CD4-positive, alpha-beta T cell treated with Interleukin-2 at 100 ng/mL for 4 hours (primary cell): ENCODE data around the gene SMS.
"Not testable (repeated sequence)": the region's sequence is repeated elsewhere in the genome, so short reads cannot be mapped to it uniquely, and the experiment has no call there.

Experiments
- DNase-seq: peaks from one replicate; pipeline ENCODE4 v3.0.0-alpha.2; 2020; ENCODE audit warnings: low spot score

Gene SMS

DNA sequence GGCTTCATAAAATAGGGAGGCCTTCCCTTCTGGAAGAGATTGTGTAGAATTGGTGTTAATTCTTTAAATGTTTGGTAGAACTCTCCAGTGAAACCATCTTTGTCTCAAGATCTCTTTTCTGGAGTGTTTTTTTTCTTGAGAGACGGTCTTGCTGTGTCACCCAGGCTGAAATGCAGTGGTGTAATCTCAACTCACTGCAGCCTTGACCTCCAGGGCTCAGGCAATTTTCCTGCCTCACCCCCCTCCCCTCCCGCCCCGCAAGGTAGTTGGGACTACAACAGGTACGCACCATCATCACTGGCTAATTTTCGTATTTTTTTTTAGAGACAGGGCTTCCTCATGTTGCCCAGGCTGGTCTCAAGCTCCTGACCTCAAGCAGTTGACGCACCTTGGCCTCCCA lies 12.1 kb downstream of the SMS start:
- DNase-seq = no peak

DNA sequence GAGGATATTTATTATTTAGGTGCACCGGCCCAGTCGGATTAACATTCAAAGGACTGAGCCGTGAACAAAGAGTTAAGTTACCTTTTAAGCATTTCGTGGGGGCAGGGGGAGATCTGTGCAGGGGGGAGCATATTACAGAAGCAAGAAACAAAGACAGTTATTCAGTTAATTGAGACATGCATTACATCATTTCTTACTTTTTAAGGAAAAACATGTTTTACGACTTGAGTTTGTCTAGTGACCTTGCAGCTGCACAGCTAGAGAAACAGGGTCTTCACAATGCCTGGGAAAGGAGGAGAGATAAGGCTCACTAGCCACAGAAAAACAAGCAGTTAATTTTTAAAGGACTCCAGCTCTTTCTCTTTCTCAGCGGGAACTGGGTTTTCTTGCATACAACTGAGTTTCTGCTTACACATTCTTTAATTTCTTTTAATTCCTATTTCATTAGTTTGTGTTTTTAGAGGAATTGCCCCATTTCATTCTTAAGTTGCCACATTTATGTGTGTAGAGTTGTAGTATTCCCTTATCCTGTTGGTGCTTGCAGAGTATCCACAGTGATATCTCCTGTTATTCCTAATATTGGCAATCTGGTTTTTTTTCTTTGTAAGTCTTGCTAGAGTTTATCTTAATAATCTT lies 12.8 kb downstream of the SMS start:
- DNase-seq = not testable (repeated sequence)

DNA sequence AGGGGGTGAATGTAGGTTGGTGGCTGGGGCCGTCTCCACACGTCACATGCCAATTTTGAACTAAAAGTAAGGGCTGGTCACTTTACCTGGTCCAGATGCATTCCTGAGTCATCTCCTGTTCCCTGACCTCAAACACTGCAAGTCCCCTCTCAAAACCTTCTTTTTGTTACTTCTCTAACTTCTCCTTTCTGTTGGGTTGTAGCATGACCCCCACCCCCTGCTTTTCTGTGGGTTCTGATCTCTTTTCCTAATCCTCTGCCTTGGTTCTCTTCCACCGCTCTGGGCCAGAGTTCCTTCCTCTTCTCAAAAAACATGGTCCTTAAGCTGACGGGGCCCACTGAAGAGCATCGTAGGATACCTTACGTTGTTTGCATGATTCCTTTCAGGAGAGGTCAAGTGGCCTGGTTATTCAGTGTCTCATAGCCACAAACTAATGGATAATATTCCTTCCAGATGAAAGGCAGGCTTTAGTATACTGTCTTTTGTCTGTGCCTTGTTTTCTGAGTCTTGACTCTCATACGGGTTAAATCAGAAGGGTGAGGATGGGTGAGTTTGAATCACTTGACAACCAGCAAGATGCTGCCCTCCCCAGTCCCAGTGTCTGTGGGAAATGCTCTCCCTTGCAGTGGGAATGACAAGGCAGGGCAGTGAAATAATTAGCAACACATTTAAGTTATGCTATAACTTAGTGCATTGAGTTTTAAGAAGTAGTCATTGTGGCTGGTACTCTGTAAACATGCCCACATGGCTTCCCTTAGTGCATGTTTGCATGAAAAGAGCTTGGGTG lies 15.1 kb downstream of the SMS start:
- no peak for DNase-seq

DNA sequence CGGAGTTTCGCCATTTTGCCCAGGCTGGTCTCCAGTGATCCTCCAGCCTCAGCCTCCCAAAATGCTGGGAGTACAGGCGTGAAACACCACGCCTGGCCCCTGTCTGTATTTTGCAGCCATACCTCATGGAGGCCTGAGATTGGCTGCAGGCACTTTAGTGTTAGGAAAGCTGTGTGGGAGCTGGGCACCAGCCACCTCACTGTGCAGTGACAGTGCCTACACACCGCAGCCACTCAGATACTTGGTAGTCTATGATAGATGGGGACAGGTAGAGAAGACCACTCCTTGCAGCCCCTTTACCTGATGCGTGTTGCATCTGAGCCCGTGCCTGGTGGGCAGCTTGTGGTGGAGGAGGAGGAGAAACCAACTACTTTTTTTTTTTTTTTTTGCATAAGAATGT lies 16.3 kb downstream of the SMS start:
- no peak for DNase-seq

DNA sequence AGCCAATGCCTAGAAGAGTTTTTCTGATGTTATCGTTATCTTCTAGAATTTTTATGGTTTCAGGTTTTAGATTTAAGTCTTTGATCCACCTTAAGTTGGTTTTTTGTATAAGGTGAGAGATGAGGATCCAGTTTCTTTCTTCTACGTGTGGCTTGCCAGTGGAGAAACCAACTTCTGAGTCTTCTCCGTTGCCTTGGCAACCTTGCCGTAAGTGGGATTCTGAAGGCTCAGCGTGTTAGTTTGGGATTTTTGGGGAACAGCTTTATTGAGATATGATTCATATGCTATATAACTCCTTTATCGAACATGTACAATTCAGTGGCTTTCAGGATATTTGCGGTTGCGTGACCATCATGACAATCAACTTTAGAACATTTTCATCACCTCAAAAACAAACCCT lies 17.7 kb downstream of the SMS start:
- no peak for DNase-seq

DNA sequence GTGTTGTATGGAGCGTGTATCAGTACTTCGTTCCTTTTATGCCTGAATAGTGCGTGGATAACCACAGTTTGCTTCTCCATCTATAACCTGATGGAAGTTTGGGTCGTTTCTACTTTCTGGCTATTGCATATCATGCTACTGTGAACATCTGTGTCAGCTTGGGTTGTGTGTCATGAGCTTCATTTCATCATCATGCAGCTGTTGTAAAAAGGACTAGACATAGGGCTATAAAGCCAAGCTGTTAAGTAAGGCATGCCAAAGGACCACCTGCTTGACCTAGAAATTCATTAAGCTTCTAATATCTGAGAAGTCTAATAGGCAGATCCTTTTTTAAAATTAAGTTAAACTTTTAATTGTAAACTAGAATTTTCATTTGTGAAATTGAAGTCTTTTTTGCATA lies 18.4 kb downstream of the SMS start:
- DNase-seq = no peak

DNA sequence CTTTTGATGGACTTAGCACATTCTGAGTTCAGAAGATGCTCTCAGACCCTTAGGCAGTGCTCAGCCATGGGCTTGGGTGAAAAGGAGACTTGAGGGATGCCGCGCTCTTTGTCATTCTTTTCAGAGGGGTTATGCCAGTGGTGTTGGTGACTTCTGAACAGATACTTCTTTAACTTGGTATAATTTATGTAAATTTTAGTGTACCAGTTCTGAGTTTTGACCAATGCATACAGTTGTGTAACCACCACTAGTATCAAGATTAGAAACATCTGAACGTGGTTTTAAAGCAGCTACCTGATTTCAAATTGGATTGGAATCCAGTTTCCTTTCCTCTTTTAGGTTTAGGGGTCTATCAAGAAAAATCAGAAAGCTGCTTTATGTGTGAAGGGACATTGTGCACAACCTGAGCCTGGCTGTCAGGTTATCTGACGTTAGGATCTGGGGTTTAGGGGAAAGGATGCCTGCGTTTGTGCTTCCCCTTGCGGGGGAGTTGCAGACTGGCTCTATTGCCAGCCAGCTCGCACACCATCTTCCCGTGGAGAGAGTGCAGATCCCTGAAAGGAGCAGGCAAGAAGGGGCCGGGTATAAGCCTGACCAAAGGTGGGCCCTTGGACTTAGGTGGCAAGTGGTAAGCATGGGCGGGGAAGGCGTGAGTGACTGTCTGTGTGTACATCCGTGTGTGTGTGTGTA lies 19.0 kb downstream of the SMS start:
- no peak for DNase-seq

DNA sequence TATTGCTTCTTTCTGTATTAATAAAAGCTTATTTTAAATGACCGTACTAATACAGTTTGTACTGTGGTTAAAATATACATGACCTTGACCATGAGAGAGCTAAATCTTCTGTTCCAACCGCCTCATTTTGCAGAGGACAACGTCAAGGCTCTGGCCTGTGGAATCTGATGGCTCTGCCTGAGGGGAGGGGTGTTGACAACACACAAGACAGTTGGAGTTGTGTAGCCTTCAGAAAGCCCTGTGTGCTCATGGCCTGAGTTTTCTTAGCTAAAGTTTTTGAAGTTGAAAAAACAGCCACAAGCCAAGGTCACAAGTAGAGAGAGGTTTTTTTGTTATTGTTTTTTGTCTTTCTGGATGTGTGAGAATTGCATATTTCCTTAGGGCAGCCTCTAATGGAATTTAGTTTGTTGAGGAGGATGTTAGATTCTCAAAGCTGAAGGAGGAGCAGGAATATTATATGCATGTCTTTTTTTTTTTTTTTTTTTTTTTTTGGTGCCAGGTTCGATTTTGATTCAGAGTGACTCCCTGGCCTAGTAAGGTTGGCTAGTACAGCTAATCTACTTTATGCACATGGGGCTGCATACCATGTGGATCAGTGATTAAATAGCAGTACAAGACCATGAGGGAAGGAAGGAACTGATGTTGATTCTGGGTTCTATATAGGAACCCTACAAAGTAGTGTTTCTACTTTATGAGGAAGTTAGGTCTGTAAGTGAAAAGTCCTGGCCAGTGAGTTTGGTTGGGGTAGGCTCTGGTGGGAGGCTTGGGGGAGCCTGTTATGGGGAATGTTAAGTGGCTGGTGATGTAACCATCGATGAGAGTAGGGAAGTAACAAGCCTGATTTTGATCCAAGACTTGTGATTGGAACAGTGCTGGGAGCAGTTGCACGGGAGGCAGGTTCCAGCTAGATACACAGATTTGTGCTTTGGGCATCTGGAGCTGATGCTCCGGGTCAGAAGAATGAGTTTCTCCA lies 20.3 kb downstream of the SMS start:
- no peak for DNase-seq

DNA sequence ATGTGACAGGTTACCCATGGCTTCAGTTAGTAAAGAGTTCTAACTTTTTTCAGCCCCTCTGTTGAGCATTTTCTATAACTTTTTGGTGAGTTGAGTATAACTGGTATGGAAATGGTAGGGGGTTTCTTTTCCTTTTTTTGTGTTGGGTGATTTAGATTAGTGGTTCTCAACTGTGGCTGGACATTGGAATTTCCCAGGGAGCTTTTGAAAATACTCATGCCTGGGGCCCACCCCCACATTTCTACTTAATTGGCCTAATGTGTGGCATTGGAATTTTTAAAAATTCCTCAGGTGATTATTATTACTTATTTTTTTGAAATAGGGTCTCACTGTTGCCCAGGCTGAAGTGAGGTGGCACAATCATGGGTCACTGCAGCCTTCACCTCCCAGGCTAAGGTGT lies 21.9 kb downstream of the SMS start:
- no peak for DNase-seq

DNA sequence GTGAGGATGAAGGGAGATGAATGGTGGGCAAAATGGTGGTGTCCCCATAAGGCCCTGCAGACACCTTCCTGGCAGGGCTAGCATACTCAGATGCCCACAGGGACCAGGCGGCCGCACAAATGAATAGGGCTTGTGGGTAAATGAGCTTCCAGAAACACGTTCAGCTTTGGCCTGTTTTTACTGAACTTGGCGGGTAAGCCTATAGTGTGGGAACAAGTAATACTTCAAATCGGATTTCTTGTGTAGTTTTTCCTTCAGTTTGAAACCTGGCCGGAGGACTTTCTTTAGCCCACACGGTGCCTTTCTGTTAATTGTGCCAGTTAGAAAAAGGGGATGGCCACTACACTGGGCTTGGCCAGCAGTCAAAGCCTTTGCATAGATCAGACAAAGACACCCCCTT lies 22.8 kb downstream of the SMS start:
- DNase-seq = no peak

DNA sequence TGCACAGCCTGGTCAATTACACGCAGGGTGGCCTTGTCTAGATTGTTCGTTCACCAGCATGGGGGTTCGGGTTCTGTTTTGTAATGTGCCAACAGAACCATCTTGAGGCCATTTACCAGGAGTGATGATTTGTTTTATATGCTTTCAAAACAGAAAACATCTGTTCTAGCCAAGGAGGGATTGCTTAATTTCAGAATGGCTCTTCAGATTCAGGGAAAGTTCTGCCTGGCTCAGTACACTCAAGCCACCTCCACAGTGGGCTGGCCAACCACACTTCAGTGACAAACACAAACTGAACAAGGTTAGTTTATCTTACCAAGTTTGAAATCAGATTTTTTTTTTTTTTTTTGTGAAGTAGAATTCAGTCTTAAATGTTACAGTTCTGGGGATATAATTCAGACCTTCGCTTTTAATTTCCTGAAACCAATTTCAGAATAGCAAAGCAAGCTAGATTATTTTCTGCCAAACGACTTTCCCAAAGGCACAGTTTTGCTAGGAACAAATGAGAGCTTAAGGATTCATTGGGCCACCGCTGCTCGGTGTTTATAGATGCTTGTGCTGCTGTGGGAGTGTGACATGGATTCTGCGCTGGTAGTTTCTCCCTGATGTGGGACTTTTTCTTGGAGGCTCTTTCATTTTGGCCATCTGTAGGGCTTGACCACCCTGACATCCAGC lies 23.4 kb downstream of the SMS start:
- no peak for DNase-seq

DNA sequence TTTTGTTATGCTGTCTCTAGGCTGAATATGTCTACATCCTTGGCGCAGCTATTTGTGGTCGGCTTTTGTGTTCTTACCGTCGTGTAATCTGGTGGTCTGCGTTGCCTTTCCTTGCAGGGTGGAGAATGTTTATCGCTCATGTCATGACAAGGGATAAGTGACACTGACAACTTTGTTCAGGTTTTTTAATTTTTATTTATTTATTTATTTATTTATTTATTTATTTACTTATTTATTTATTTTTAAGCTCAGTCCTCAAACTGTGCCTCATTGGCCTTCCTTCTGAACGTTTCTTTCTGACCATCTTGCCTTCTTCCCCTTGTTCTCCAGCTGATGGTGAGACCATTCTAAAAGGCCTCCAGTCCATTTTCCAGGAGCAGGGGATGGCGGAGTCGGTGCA lies 26.4 kb downstream of the SMS start:
- DNase-seq = no peak

DNA sequence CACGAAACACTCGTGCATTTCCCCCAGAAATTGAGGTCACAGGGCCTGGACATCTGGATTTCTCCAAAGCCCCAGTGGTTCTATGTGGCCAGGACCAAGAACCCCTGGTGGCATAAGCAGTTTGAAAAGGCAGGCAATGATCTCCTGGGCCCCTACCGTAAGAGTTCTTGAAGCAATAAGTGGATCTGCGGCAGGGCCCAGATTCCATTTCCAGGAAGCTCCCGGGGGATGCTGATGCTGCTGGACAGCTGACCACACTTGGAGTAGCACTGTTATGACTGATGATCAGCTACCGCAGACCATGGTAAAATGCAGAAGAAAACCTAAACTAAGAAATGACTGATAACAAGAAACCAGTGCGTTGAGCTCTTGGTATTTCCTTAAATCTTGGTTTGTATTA lies 27.8 kb downstream of the SMS start:
- DNase-seq = no peak

DNA sequence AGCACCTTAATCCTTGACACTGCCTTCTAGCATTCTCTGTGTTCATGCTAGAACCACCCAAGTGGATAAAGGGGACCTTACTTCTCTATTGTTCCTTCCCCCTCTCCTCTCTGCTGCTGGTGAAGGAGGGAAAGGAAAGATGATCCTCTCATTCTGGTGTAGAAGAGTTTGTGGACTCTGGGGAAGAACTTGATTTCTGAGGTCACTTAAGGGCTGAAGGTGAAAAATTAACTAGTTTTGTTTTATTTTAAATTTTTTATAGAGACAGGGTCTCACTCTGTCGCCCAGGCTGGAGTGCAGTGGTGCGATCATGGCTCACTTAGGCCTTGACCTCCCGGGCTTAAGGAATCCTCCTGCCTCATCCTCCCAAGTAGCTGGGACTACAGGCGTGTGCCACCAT lies 29.8 kb downstream of the SMS start:
- no peak for DNase-seq

DNA sequence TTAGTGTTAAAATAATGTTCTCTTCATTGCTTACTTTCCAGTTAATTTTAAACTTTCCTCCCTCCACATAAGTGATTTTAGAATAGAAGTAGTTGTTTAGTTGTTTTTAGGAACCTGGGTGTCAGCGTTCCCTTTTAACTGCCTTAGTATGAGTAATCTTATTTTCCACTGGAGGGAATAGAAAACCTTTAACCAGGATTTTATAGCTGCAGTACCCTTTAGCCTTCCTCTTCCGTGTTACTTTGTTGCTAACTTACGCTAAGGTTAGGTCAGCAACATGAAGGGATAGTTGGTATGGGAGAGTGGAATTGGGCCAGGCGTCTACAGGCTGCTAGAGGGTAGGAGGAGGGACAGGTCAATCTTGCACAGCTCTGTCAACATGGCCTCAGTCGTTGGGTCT lies 31.5 kb downstream of the SMS start:
- no peak for DNase-seq

DNA sequence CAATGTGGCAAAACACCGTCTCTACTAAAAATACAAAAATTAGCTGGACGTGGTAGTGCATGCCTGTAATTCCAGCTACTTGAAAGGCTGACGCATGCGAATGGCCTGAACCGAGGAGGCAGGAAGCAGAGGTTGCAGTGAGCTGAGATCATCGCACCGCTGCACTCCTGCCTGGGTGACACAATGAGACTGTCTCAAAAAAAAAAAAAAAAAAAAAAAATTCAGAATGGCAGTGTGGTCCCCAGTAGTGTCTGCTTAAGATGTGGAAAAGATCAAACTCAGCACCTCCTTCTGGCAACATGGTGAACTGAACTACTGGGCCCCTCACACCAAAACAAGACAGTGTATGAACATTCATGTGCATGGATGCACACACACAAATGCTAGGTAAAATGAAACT lies 32.2 kb downstream of the SMS start:
- peak; percentile 54 for DNase-seq

DNA sequence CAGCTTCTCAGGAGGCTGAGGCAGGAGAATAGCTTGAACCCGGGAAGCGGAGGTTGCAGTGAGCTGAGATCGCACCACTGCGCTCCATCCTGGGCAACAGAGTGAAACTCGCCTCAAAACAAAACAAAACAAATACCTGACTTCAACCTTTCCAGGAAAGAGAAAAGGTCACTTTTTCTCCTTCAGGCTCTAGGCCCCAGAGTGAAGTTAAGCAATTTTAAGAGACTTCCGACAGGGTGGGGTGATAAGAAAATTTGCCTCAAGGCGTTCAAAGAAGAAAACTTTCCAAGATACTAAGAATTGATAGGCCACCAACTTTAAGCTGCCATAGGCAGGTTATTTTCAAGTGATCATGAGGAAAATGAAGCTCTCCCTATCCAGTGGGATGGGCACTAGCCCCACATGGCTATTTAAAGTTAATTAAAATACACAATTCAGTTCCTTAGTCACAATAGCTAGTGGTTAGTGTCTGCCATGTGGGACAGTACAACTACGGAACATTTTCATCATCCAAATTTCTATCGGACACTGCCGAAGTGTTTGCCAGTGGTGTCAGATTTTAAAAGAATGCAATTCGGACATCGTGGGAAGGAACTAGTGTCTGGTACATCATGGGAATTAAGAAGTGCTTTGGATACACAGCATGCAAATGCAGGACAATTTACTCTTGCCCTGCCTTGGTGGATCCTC lies 33.0 kb downstream of the SMS start:
- DNase-seq = no peak

DNA sequence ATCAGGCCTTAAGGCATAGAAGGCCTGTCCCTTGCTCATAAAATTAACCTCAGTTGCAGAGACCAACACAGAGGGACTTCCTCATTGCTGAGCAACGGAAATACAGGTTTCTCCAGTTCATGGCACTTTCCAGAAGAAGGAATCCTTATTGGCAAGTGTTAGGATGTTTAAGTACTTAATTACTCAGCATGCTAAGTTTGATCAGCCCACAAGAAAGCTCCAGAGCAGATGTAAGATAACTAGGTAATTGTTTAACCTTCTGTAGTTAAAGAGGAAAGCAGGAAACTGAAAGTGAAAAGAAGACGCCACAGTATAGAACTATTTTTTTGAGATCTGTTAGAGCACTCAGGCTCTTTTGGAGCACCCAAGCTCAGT lies 33.5 kb downstream of the SMS start:
- DNase-seq = peak; percentile 15

DNA sequence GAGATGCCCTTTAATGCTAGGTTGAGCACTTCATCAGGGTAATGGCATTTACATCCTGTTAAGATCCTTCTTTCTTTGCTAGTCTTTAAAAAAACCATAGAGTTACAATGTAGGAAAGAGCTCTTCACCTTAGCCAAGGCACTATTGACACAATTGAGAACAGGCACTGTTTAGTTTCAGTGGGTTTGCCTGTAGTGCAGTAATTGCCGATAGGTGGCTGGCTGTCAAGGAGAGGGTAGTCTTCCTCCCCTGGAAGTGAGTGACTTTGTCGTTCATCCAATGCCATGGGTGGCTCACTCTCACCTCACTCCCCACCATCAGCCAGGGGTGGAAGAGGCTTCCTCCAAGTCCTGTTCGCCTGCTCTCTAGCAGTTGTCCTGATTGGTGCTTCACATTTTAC lies 34.7 kb downstream of the SMS start:
- no peak for DNase-seq

DNA sequence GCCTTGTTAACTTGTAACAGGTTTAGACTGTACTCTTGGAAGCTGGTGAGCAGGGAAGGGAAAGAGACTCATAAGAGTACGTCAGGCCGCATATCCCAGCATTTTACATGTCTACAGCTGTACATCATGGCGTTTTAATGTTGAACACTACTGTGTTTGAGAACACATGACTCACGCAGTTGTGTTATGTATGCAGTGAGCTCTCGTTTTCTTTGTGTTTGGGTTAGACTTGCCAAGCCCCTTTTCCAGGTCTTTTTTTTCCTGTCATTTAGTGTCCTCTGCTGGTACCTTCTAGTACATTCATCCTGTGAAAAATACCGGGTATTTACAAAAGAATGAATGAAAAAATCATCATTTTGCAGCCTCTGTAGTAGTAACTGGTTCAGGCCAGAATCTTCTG lies 35.3 kb downstream of the SMS start:
- no peak for DNase-seq

DNA sequence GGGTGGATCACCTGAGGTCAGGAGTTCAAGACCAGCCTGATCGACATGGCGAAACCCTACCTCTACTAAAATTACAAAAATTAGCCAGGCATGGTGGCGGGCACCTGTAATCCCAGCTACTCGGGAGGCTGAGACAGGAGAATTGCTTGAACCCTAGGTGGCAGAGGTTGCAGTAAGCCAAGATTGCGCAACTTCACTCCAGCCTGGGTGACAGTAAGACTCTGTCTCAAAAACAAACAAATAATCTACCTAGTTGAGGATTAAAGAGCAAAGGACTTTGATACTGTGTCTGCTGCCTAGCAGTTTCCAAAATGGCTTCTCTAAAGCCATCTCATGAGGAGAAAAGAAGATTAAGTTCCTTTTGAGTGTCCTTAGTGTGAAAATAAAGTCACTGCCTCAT lies 37.8 kb downstream of the SMS start:
- no peak for DNase-seq
